GM19328 (cell line): Measurements from ENCODE around the gene ATXN1.
"Not testable (repeated sequence)": the region's sequence is repeated elsewhere in the genome, so short reads cannot be mapped to it uniquely, and the experiment has no call there.

ENCODE experiments used
- ATAC-seq: cut with Tn5 transposase; IDR thresholded peaks from one replicate; pipeline ENCODE4 v1.9.1; 2021; ENCODE audit warnings: mild to moderate bottlenecking, moderate library complexity; ENCODE audit not compliant: unreplicated experiment

Gene ATXN1

GRCh38 chr6:16656451-16656850 lies 104.8 kb downstream of the ATXN1 start:
- no peak for ATAC-seq

GRCh38 chr6:16654701-16655100 lies 106.6 kb downstream of the ATXN1 start:
- ATAC-seq: no peak

GRCh38 chr6:16653226-16653625 lies 108.0 kb downstream of the ATXN1 start:
- ATAC-seq: no peak

GRCh38 chr6:16651871-16652270 lies 109.4 kb downstream of the ATXN1 start:
- ATAC-seq: no peak

GRCh38 chr6:16649890-16650289 lies 111.4 kb downstream of the ATXN1 start:
- no peak for ATAC-seq

GRCh38 chr6:16649241-16649640 lies 112.0 kb downstream of the ATXN1 start:
- no peak for ATAC-seq

GRCh38 chr6:16648003-16648402 lies 113.3 kb downstream of the ATXN1 start:
- no peak for ATAC-seq

- no peak for ATAC-seq
Observed at GRCh38 chr6:16647422-16647821, 113.8 kb downstream of the ATXN1 start.

- ATAC-seq: no peak
Observed at GRCh38 chr6:16644540-16645250, 116.6 kb downstream of the ATXN1 start.

GRCh38 chr6:16639684-16640480 lies 121.4 kb downstream of the ATXN1 start:
- no peak for ATAC-seq

- no peak for ATAC-seq
Observed at GRCh38 chr6:16637635-16638034, 123.6 kb downstream of the ATXN1 start.

GRCh38 chr6:16635810-16636602 lies 125.3 kb downstream of the ATXN1 start:
- ATAC-seq: no peak

- no peak for ATAC-seq
Observed at GRCh38 chr6:16635291-16635809, 125.9 kb downstream of the ATXN1 start.

- no peak for ATAC-seq
Observed at GRCh38 chr6:16634855-16635254, 126.4 kb downstream of the ATXN1 start.

GRCh38 chr6:16633961-16634360 lies 127.3 kb downstream of the ATXN1 start:
- ATAC-seq: no peak

- ATAC-seq: no peak
Observed at GRCh38 chr6:16633465-16633864, 127.8 kb downstream of the ATXN1 start.

- ATAC-seq: no peak
Observed at GRCh38 chr6:16632101-16632500, 129.2 kb downstream of the ATXN1 start.

- no peak for ATAC-seq
Observed at GRCh38 chr6:16630026-16630643, 131.1 kb downstream of the ATXN1 start.

- ATAC-seq: not testable (repeated sequence)
Observed at GRCh38 chr6:16628580-16628979, 132.7 kb downstream of the ATXN1 start.

- no peak for ATAC-seq
Observed at GRCh38 chr6:16626650-16627049, 134.6 kb downstream of the ATXN1 start.
